Mesothelial cell of epicardium (in vitro differentiated cells): ENCODE data around the gene IQGAP1. TPM values are rescaled to one million over a fixed set of nuclear protein-coding genes. Genes with fewer than 3 reads are reported as not detected.

ENCODE experiments used
- DNase-seq, 2 experiments: peaks; one replicate each; pipeline ENCODE4 v3.0.0; 2021; ENCODE audit warnings: low spot score in 2 of 2; ENCODE audit not compliant: unreplicated experiment in 2 of 2
- H3K27ac Mint-ChIP-seq: 2 replicates; pipeline ENCODE4 v1.8.0; 2021; ENCODE audit warnings: mixed read lengths
- H3K27me3 Mint-ChIP-seq: 2 replicates; pipeline ENCODE4 v1.8.0; 2021; ENCODE audit warnings: low read depth, mixed read lengths
- H3K36me3 Mint-ChIP-seq: 2 replicates; pipeline ENCODE4 v1.8.0; 2021; ENCODE audit warnings: mixed read lengths
- H3K4me1 Mint-ChIP-seq: 2 replicates; pipeline ENCODE4 v1.8.0; 2021; ENCODE audit warnings: mixed read lengths
- H3K4me3 Mint-ChIP-seq: 2 replicates; pipeline ENCODE4 v1.8.0; 2021; ENCODE audit warnings: mild to moderate bottlenecking, moderate library complexity, mixed read lengths
- H3K9me3 Mint-ChIP-seq: 2 replicates; pipeline ENCODE4 v1.8.0; 2021; ENCODE audit warnings: mixed read lengths
- CTCF ChIP-seq: fragments of 200-600 bp; sonication (generic); IDR thresholded peaks from one replicate; pipeline ENCODE4 v1.5.0; 2021; ENCODE audit warnings: antibody characterized with exemption; ENCODE audit not compliant: unreplicated experiment
- total RNA-seq: library from RNA; stranded (reverse); gene quantifications from 3 replicates; pipeline ENCODE4 v1.2.1, GENCODE V29; 2021

IQGAP1 gene
- total RNA-seq, 1 donor from 2014 or later, result 110 TPM

GRCh38 chr15:90471126-90471525 is 83.1 kb downstream of the IQGAP1 start:
- DNase-seq, result no peak
- H3K4me1 Mint-ChIP-seq, result peaks cover 4% of the 10 kb centered on the region
- no peak for TF ChIP-seq CTCF
- H3K27me3 Mint-ChIP-seq, result no peaks in the 10 kb centered on the region
- H3K27ac Mint-ChIP-seq, result peak overlapping the region; percentile 2
- H3K4me3 Mint-ChIP-seq, result no peak overlapping the region
- no peaks in the 10 kb centered on the region for H3K9me3 Mint-ChIP-seq
- peaks cover 43% of the 10 kb centered on the region for H3K36me3 Mint-ChIP-seq

GRCh38 chr15:90471769-90472168 is 83.7 kb downstream of the IQGAP1 start:
- H3K27me3 Mint-ChIP-seq, result no peaks in the 10 kb centered on the region
- peaks cover 40% of the 10 kb centered on the region for H3K36me3 Mint-ChIP-seq
- TF ChIP-seq CTCF, result no peak
- no peak overlapping the region for H3K4me3 Mint-ChIP-seq
- peaks cover 7% of the 10 kb centered on the region for H3K4me1 Mint-ChIP-seq
- H3K27ac Mint-ChIP-seq, result no peak overlapping the region
- DNase-seq, result no peak
- no peaks in the 10 kb centered on the region for H3K9me3 Mint-ChIP-seq

- peaks cover 40% of the 10 kb centered on the region for H3K4me1 Mint-ChIP-seq
- H3K4me3 Mint-ChIP-seq, result no peak overlapping the region
- H3K36me3 Mint-ChIP-seq, result peaks cover 15% of the 10 kb centered on the region
- no peaks in the 10 kb centered on the region for H3K27me3 Mint-ChIP-seq
- no peak for TF ChIP-seq CTCF
- H3K27ac Mint-ChIP-seq, result peak overlapping the region; percentile 93
- DNase-seq, result no peak
- H3K9me3 Mint-ChIP-seq, result no peaks in the 10 kb centered on the region
These were observed 90.9 kb downstream of the IQGAP1 start for GRCh38 chr15:90478846-90479481.

GRCh38 chr15:90479656-90480055 is 91.6 kb downstream of the IQGAP1 start:
- DNase-seq, result peak in 1 of 2 experiments; percentile 44
- H3K27ac Mint-ChIP-seq, result peak overlapping the region; percentile 97
- TF ChIP-seq CTCF, result no peak
- peaks cover 13% of the 10 kb centered on the region for H3K36me3 Mint-ChIP-seq
- H3K9me3 Mint-ChIP-seq, result no peaks in the 10 kb centered on the region
- peaks cover 40% of the 10 kb centered on the region for H3K4me1 Mint-ChIP-seq
- no peak overlapping the region for H3K4me3 Mint-ChIP-seq
- H3K27me3 Mint-ChIP-seq, result no peaks in the 10 kb centered on the region

- Mint-ChIP-seq H3K4me3 (no peak overlapping the region), H3K36me3 (peaks cover 23% of the 10 kb centered on the region), H3K27ac (peak overlapping the region; percentile 36), H3K27me3 (no peaks in the 10 kb centered on the region), H3K4me1 (peaks cover 40% of the 10 kb centered on the region), H3K9me3 (no peaks in the 10 kb centered on the region)
- no peak for DNase-seq
- TF ChIP-seq CTCF, result no peak
These were observed 93.0 kb downstream of the IQGAP1 start for GRCh38 chr15:90481023-90481422.
